DMS153 treated with DMSO at 0.1 percent for 48 hours (cell line): ENCODE results near the gene STK38L.
A peak's percentile ranks its signal among the peaks of the same experiment; 100 is the strongest.
"Not testable (repeated sequence)": the region's sequence is repeated elsewhere in the genome, so short reads cannot be mapped to it uniquely, and the experiment has no call there.

Experiments used
- DNase-seq: peaks from one replicate; lab custom pipeline; 2025; ENCODE audit not compliant: unreplicated experiment; lab: John Stamatoyannopoulos, UW

The STK38L gene

GRCh38 chr12:27226407-27226929 lies 17.6 kb upstream of the STK38L start:
- no peak for DNase-seq

GRCh38 chr12:27229367-27229766 lies 14.7 kb upstream of the STK38L start:
- no peak for DNase-seq

- DNase-seq = not testable (repeated sequence)
Observed at GRCh38 chr12:27231374-27231773, 12.7 kb upstream of the STK38L start.

GRCh38 chr12:27233814-27234213 lies 10.3 kb upstream of the STK38L start:
- no peak for DNase-seq

GRCh38 chr12:27236498-27236897 lies 7.6 kb upstream of the STK38L start:
- DNase-seq = no peak

- DNase-seq = no peak
Observed at GRCh38 chr12:27237790-27238771, 6.0 kb upstream of the STK38L start.

GRCh38 chr12:27243006-27243405 lies 1.1 kb upstream of the STK38L start:
- no peak for DNase-seq

GRCh38 chr12:27244689-27245488 lies 803 bp downstream of the STK38L start:
- DNase-seq = no peak

GRCh38 chr12:27246141-27246540 lies 2.1 kb downstream of the STK38L start:
- DNase-seq = no peak

- no peak for DNase-seq
Observed at GRCh38 chr12:27246774-27247173, 2.7 kb downstream of the STK38L start.

- DNase-seq = no peak
Observed at GRCh38 chr12:27252934-27253333, 8.8 kb downstream of the STK38L start.

- DNase-seq = no peak
Observed at GRCh38 chr12:27253347-27253746, 9.3 kb downstream of the STK38L start.

- DNase-seq = no peak
Observed at GRCh38 chr12:27255806-27256205, 11.7 kb downstream of the STK38L start.

- no peak for DNase-seq
Observed at GRCh38 chr12:27257104-27257843, 13.2 kb downstream of the STK38L start.

GRCh38 chr12:27260746-27261145 lies 16.7 kb downstream of the STK38L start:
- no peak for DNase-seq

- DNase-seq = no peak
Observed at GRCh38 chr12:27261866-27262265, 17.8 kb downstream of the STK38L start.

GRCh38 chr12:27270148-27270547 lies 26.1 kb downstream of the STK38L start:
- DNase-seq = no peak

GRCh38 chr12:27271206-27271605 lies 27.1 kb downstream of the STK38L start:
- DNase-seq = no peak

- peak; percentile 30 for DNase-seq
Observed at GRCh38 chr12:27272373-27273028, 28.4 kb downstream of the STK38L start.

- DNase-seq = no peak
Observed at GRCh38 chr12:27273114-27273513, 29.0 kb downstream of the STK38L start.
